ENCODE measurements around the gene UBE2J2. TPM values are rescaled to one million over a fixed set of nuclear protein-coding genes. Genes with fewer than 3 reads are reported as not detected.
A peak's percentile ranks its signal among the peaks of the same experiment; 100 is the strongest.

UBE2J2 gene
- total RNA-seq, 1 experiment from 2014 or later: 182 TPM

DNA sequence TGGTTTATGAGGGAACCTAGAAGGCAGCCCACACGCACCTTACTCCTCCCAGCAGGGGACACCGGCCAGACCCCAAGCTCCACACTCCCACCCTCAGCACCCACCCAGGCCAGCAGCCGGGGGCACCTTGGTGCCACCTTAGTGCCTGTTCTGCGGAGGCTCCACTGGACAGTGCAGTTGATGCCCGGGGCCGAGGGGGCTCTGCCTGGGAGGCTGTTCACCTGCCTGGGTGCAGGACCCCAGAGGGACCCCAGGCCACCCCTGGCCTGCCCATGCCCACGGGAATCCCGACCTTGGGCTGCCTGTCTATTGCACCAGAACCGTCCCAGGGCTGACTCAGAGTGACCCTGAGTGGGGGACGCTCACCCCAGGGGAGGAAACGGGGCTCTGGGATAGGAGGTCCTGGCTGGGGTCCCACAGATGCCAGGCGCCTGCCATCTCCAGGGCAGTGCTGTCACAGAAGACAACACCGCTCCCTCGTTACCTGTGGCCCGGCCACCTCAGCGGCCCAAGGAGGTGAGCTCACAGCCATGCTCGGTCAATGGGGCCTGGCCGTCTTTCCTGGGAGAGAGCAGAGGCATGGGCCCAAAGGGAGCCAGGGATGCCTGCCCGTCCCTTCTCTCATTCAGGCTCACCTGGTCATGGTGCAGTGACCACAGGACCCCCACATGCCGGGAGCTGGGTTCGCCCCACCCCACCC, 7.3 kb upstream of the UBE2J2 start:
- TF ChIP-seq EZH2 (IDR thresholded peaks at IDR 0.05; ENCODE audit: low read length, unreplicated experiment): no peak
- TF ChIP-seq EZH2phosphoT487 (IDR thresholded peaks at IDR 0.05; ENCODE audit: borderline replicate concordance, low read length): no peak
- TF ChIP-seq, protein P1, sequence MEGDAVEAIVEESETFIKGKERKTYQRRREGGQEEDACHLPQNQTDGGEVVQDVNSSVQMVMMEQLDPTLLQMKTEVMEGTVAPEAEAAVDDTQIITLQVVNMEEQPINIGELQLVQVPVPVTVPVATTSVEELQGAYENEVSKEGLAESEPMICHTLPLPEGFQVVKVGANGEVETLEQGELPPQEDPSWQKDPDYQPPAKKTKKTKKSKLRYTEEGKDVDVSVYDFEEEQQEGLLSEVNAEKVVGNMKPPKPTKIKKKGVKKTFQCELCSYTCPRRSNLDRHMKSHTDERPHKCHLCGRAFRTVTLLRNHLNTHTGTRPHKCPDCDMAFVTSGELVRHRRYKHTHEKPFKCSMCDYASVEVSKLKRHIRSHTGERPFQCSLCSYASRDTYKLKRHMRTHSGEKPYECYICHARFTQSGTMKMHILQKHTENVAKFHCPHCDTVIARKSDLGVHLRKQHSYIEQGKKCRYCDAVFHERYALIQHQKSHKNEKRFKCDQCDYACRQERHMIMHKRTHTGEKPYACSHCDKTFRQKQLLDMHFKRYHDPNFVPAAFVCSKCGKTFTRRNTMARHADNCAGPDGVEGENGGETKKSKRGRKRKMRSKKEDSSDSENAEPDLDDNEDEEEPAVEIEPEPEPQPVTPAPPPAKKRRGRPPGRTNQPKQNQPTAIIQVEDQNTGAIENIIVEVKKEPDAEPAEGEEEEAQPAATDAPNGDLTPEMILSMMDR (conservative IDR thresholded peaks at IDR 0.05; ENCODE audit: low read depth, low read length): no peak
- H3K36me3 ChIP-seq (ENCODE audit: low read depth, low read length): no peaks in the 10 kb centered on the region
- H3K4me3 ChIP-seq (ENCODE audit: low read length): no peak overlapping the region
- H4K20me1 ChIP-seq (ENCODE audit: low read length): no peaks in the 10 kb centered on the region
- H2AFZ ChIP-seq (ENCODE audit: low read length): 0 out of 2 replicates have a peak overlapping the region, but pooled peaks have one; percentile 31
- H3K27ac ChIP-seq (ENCODE audit: low read length): peak overlapping the region; percentile 82
- H3K9ac ChIP-seq (ENCODE audit: low read length): peak overlapping the region; percentile 63
- H3K4me1 ChIP-seq (ENCODE audit: insufficient read depth, low read length): peaks cover 24% of the 10 kb centered on the region
- H3K4me2 ChIP-seq (ENCODE audit: low read length): peak overlapping the region; percentile 55
- no peak for DNase-seq
- H3F3A ChIP-seq (ENCODE audit: low read length, unreplicated experiment): no peaks in the 10 kb centered on the region
- no peaks in the 10 kb centered on the region for H3K9me3 ChIP-seq (ENCODE audit: low read length)
- no peaks in the 10 kb centered on the region for H3K79me2 ChIP-seq (ENCODE audit: low read length)
- no peak for ATAC-seq
- no peaks in the 10 kb centered on the region for H3K9me2 ChIP-seq (replicated peaks; ENCODE audit: low read length)
- ChIA-PET CTCF (no interaction called here), POLR2A (ENCODE audit: unreplicated experiment) (no interaction called here)
- H3K27me3 ChIP-seq (ENCODE audit: low read length): no peaks in the 10 kb centered on the region
- no TSS peak for BruUV-seq (replicated peaks)
- intact Hi-C loops (cut with micrococcal nuclease): no loop called here

DNA sequence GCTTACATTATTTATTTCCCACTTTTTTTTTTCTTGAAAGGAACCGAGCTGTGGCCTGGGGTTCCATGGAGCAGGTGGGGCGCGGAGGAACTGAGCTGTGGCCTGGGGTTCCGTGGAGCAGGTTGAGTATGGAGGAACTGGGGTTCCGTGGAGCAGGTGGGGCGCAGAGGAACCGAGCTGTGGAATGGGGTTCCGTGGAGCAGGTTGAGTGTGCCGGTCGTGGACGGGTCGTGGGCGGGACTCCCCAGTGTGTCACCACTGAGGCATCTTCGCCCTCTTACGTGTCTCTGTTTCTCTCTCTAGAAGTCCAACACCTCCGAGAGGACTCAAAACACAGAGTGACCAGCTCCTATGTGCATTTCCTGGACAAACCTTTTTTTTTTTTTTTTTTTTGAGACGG, 5.4 kb upstream of the UBE2J2 start:
- DNase-seq (no peak), ATAC-seq (no peak)
- ChIA-PET CTCF (no interaction called here), POLR2A (ENCODE audit: unreplicated experiment) (no interaction called here)
- Histone ChIP-seq H4K20me1 (ENCODE audit: low read length) (no peaks in the 10 kb centered on the region), H3K9me3 (ENCODE audit: low read length) (no peaks in the 10 kb centered on the region), H3K4me2 (ENCODE audit: low read length) (no peak overlapping the region), H3K36me3 (ENCODE audit: low read depth, low read length) (no peaks in the 10 kb centered on the region), H3F3A (ENCODE audit: low read length, unreplicated experiment) (no peaks in the 10 kb centered on the region), H3K4me1 (ENCODE audit: insufficient read depth, low read length) (peaks cover 34% of the 10 kb centered on the region), H3K4me3 (ENCODE audit: low read length) (no peak overlapping the region), H2AFZ (ENCODE audit: low read length) (no peak overlapping the region), H3K27me3 (ENCODE audit: low read length) (no peaks in the 10 kb centered on the region), H3K27ac (ENCODE audit: low read length) (no peak overlapping the region), H3K9me2 (replicated peaks; ENCODE audit: low read length) (no peaks in the 10 kb centered on the region), H3K79me2 (ENCODE audit: low read length) (peaks cover 9% of the 10 kb centered on the region; the same call in 1 of the 2 replicates), H3K9ac (ENCODE audit: low read length) (no peak overlapping the region)
- intact Hi-C loops (cut with micrococcal nuclease): no loop called here
- no TSS peak for BruUV-seq (replicated peaks)
- TF ChIP-seq EZH2 (IDR thresholded peaks at IDR 0.05; ENCODE audit: low read length, unreplicated experiment): no peak
- TF ChIP-seq, protein P1 (conservative IDR thresholded peaks at IDR 0.05; ENCODE audit: low read depth, low read length): no peak
- TF ChIP-seq EZH2phosphoT487 (IDR thresholded peaks at IDR 0.05; ENCODE audit: borderline replicate concordance, low read length): no peak

DNA sequence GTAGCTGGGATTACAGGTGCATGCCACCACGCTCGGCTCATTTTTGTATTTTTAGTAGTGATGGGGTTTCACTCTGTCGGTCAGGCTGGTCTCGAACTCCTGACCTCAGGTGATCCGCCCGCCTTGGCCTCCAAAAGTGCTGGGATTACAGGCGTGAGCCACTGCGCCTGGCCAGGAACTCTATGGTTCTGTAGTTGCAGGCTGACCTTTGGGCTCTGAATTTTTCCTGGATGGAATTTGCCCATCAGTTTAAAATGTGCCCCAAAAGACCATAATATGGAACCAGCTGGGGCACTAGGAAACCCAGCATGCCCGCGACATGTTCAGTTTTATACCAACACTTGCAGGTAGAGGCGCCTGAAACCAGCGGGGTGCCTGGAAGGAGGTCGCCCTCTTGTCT, 5.0 kb upstream of the UBE2J2 start:
- Histone ChIP-seq H4K20me1 (ENCODE audit: low read length) (no peaks in the 10 kb centered on the region), H2AFZ (ENCODE audit: low read length) (no peak overlapping the region), H3K9me2 (replicated peaks; ENCODE audit: low read length) (no peaks in the 10 kb centered on the region), H3K36me3 (ENCODE audit: low read depth, low read length) (no peaks in the 10 kb centered on the region), H3K9ac (ENCODE audit: low read length) (no peak overlapping the region), H3K4me2 (ENCODE audit: low read length) (no peak overlapping the region), H3K79me2 (ENCODE audit: low read length) (peaks cover 9% of the 10 kb centered on the region; the same call in 1 of the 2 replicates), H3K4me1 (ENCODE audit: insufficient read depth, low read length) (peaks cover 32% of the 10 kb centered on the region), H3K27ac (ENCODE audit: low read length) (no peak overlapping the region), H3K27me3 (ENCODE audit: low read length) (no peaks in the 10 kb centered on the region), H3F3A (ENCODE audit: low read length, unreplicated experiment) (no peaks in the 10 kb centered on the region), H3K4me3 (ENCODE audit: low read length) (no peak overlapping the region), H3K9me3 (ENCODE audit: low read length) (no peaks in the 10 kb centered on the region)
- intact Hi-C loops (cut with micrococcal nuclease): no loop called here
- TF ChIP-seq EZH2phosphoT487 (IDR thresholded peaks at IDR 0.05; ENCODE audit: borderline replicate concordance, low read length): no peak
- no peak for TF ChIP-seq EZH2 (IDR thresholded peaks at IDR 0.05; ENCODE audit: low read length, unreplicated experiment)
- TF ChIP-seq, protein P1 (conservative IDR thresholded peaks at IDR 0.05; ENCODE audit: low read depth, low read length): no peak
- ChIA-PET CTCF (no interaction called here), POLR2A (ENCODE audit: unreplicated experiment) (no interaction called here)
- ATAC-seq (no peak), DNase-seq (no peak)
- BruUV-seq (replicated peaks): no TSS peak

All from PC-3 (cell line).